Measurements from ENCODE around the gene BPTF. TPM values are rescaled to one million over a fixed set of nuclear protein-coding genes. Genes with fewer than 3 reads are reported as not detected.

BPTF gene
- total RNA-seq, 1 donor from 2014 or later: 79.2 TPM

- Histone ChIP-seq H3K4me1 (peaks cover 57% of the 10 kb centered on the region), H3K27me3 (ENCODE audit: low read depth) (no peaks in the 10 kb centered on the region), H3K36me3 (no peaks in the 10 kb centered on the region), H3K9me3 (replicated peaks) (no peaks in the 10 kb centered on the region), H3K4me3 (no peak overlapping the region), H3K27ac (replicated peaks) (no peak overlapping the region)
- TF ChIP-seq CTCF (IDR thresholded peaks at IDR 0.05; ENCODE audit: borderline replicate concordance): no peak
- intact Hi-C loops (cut with micrococcal nuclease): no loop called here
- DNase-seq: no peak
Observed at GRCh38 chr17:67836205-67836987, 11.1 kb downstream of the BPTF start.

- no peak for DNase-seq
- no peak overlapping the region for H3K4me3 ChIP-seq
- no peaks in the 10 kb centered on the region for H3K9me3 ChIP-seq (replicated peaks)
- H3K4me1 ChIP-seq: peaks cover 60% of the 10 kb centered on the region
- H3K36me3 ChIP-seq: no peaks in the 10 kb centered on the region
- TF ChIP-seq CTCF (IDR thresholded peaks at IDR 0.05; ENCODE audit: borderline replicate concordance): no peak
- H3K27me3 ChIP-seq (ENCODE audit: low read depth): no peaks in the 10 kb centered on the region
- intact Hi-C loops (cut with micrococcal nuclease): no loop called here
- no peak overlapping the region for H3K27ac ChIP-seq (replicated peaks)
Observed at GRCh38 chr17:67837965-67838364, 12.7 kb downstream of the BPTF start.

GRCh38 chr17:67838538-67838937, 13.2 kb downstream of the BPTF start:
- no peaks in the 10 kb centered on the region for H3K9me3 ChIP-seq (replicated peaks)
- no peaks in the 10 kb centered on the region for H3K27me3 ChIP-seq (ENCODE audit: low read depth)
- DNase-seq: no peak
- TF ChIP-seq CTCF (IDR thresholded peaks at IDR 0.05; ENCODE audit: borderline replicate concordance): no peak
- peaks cover 60% of the 10 kb centered on the region for H3K4me1 ChIP-seq
- H3K36me3 ChIP-seq: no peaks in the 10 kb centered on the region
- intact Hi-C loops (cut with micrococcal nuclease): no loop called here
- H3K4me3 ChIP-seq: no peak overlapping the region
- no peak overlapping the region for H3K27ac ChIP-seq (replicated peaks)

- no peaks in the 10 kb centered on the region for H3K27me3 ChIP-seq (ENCODE audit: low read depth)
- intact Hi-C loops (cut with micrococcal nuclease): no loop called here
- TF ChIP-seq CTCF (IDR thresholded peaks at IDR 0.05; ENCODE audit: borderline replicate concordance): no peak
- H3K27ac ChIP-seq (replicated peaks): no peak overlapping the region
- H3K4me1 ChIP-seq: peaks cover 34% of the 10 kb centered on the region
- H3K4me3 ChIP-seq: no peak overlapping the region
- no peaks in the 10 kb centered on the region for H3K36me3 ChIP-seq
- H3K9me3 ChIP-seq (replicated peaks): no peaks in the 10 kb centered on the region
- DNase-seq: no peak
Observed at GRCh38 chr17:67841992-67842391, 16.7 kb downstream of the BPTF start.

- Histone ChIP-seq H3K36me3 (no peaks in the 10 kb centered on the region), H3K27me3 (ENCODE audit: low read depth) (no peaks in the 10 kb centered on the region), H3K4me1 (peaks cover 28% of the 10 kb centered on the region), H3K27ac (replicated peaks) (no peak overlapping the region), H3K4me3 (no peak overlapping the region), H3K9me3 (replicated peaks) (no peaks in the 10 kb centered on the region)
- TF ChIP-seq CTCF (IDR thresholded peaks at IDR 0.05; ENCODE audit: borderline replicate concordance): no peak
- intact Hi-C loops (cut with micrococcal nuclease): no loop called here
- DNase-seq: no peak
Observed at GRCh38 chr17:67842648-67843047, 17.3 kb downstream of the BPTF start.
